ENCODE results near the gene LIMS1. TPM values are rescaled to one million over a fixed set of nuclear protein-coding genes. Genes with fewer than 3 reads are reported as not detected.

LIMS1 gene
- total and polyA plus RNA-seq, 5 experiments from 2014 or later: 20.9 to 25.9 (median 21.9) TPM

DNA sequence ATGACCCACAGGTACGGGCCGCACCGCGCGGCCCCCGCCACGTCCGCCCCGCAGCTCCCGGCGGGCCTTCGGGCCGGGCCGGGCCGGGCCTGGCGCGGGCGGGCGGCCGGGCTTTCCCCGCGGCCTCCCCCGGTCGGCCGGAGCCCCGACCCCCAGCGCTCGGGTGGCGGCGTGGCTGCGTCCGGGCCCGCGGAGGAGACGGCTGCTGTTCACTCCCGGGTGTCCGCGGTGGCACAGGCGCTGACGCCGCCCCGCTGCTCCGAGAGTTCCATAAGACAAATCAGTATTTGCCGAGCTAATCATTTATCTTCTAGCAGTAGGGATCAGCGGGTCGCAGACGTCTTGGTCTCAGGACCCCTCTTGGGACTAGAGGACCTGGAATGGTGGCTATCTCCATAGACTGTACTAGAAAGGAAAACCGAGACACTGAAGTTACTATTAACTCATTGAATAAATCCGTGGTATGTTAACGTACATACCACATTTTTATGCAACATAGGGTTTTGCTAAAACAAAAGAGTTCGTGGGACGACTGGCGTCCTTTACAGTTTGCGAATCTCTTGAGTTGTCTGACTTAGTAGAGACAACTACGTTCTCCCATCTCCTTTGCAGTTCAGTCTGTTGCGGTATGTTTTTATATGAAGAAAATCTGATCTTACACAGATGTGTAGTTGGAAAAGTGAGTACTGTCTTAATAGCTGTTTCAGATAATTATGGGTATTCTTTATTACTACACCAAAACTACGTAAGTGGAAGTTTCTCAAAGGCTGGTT lies 500 bp downstream of the LIMS1 start:
- peak overlapping the region; percentile 87 to 98 (median 95) for H3K4me3 Mint-ChIP-seq
- H3K27me3 Mint-ChIP-seq: no peaks in the 10 kb centered on the region

DNA sequence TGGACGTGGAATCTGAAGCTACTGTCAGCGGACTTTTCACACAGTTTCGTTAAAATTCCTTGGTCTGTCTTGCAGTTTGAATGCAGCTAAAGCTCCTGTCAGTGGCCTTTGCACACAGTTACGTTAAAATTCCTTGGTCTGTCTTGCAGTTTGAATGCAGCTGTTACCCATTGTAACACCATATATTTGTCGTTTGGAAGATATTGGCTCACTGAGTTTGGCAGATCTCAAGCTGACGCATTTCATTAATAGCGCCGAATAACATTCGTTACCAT lies 1.0 kb downstream of the LIMS1 start:
- DNase-seq (no peak), ATAC-seq (no peak)
- POLR2A ChIA-PET: interaction anchor here (0.6 to 1.0 kb wide), 2 partner anchors 82 to 86 kb away, joined by 3 read pairs; partner anchors contain the start of gene GCC2
- Mint-ChIP-seq H3K36me3 (peaks cover 0 to 2% (median 0%) of the 10 kb centered on the region in 3 donors), H3K9me3 (no peaks in the 10 kb centered on the region), H3K27me3 (no peaks in the 10 kb centered on the region), H3K27ac (peak overlapping the region in 4 of 10 donors; percentile 76 to 94 (median 89)), H3K4me3 (peak overlapping the region; percentile 87 to 98 (median 95)), H3K4me1 (peaks cover 13 to 31% (median 28%) of the 10 kb centered on the region in 4 donors)

More for the DNA sequence above, 500 bp downstream of the LIMS1 start:
- POLR2A ChIA-PET: interaction anchor here (0.6 to 1.0 kb wide), 2 partner anchors 83 to 85 kb away, joined by 3 read pairs; partner anchors contain the start of gene GCC2
- no peaks in the 10 kb centered on the region for H3K9me3 Mint-ChIP-seq
- DNase-seq: peak; percentile 4 to 63 (median 36)
- ATAC-seq: peak; percentile 38 to 43
- peaks cover 13 to 30% (median 28%) of the 10 kb centered on the region in 4 donors for H3K4me1 Mint-ChIP-seq
- peak overlapping the region in 9 of 10 donors; percentile 76 to 94 (median 90) for H3K27ac Mint-ChIP-seq
- H3K36me3 Mint-ChIP-seq: peaks cover 0 to 2% (median 0%) of the 10 kb centered on the region in 3 donors

DNA sequence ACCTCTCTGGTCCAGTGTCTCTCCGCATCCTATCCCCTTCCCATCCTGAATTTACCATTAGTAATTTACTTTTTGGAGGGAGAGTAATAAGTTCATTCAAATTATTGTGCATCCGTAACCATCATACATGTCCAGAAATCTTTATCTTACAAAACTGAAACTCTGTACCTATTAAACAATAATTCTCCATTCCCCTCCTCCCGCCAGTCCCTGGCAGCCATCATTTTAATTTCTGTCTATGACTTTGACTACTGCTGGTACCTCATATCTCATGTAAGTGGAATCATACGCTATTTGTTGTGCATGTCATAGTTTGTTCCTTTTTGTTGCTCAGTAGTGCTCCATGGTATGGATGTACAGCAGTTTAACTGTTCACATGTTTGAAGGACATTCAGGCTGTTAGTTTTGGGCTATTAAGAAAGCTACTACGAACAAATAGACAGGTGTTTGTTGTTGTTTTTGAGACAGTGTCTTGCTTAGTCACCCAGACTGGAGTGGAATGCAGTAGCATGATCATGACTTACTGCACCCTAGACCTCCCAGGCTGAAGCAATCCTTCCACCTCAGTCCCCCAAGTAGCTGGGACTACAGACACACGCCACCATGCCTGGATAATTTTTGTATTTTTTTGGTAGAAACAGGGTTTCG lies 2.0 kb downstream of the LIMS1 start:
- ATAC-seq (no peak), DNase-seq (no peak)
- POLR2A ChIA-PET: no interaction called here
- peaks cover 13 to 28% (median 24%) of the 10 kb centered on the region in 4 donors for H3K4me1 Mint-ChIP-seq
- H3K27ac Mint-ChIP-seq: peak overlapping the region in 1 of 10 donors; percentile 50
- H3K9me3 Mint-ChIP-seq: no peaks in the 10 kb centered on the region
- no peaks in the 10 kb centered on the region for H3K27me3 Mint-ChIP-seq
- peaks cover 0 to 2% (median 0%) of the 10 kb centered on the region in 3 donors for H3K36me3 Mint-ChIP-seq
- peak overlapping the region in 5 of 10 donors; percentile 30 to 98 (median 34) for H3K4me3 Mint-ChIP-seq

DNA sequence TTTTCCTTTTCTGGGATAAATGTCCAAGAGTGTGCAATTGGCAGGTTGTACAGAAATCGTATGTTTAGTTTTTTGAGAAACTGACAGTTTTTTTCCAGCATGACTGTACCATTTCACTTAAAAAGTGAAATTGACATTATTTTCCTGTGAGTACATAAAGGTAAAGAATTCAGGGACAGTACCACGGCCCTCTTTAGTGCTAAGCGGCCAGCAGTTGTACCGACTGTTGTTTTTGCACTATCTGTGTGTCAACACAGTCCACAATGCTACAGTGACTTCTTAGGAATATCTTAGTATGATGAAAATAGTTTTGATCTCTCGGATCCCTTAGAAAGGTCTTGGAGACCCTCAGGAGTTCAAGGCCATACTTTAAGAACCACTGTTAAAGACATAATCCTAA lies 2.6 kb downstream of the LIMS1 start:
- ATAC-seq (no peak), DNase-seq (no peak)
- H3K27ac Mint-ChIP-seq: no peak overlapping the region
- no peaks in the 10 kb centered on the region for H3K9me3 Mint-ChIP-seq
- H3K27me3 Mint-ChIP-seq: no peaks in the 10 kb centered on the region
- POLR2A ChIA-PET: no interaction called here
- H3K36me3 Mint-ChIP-seq: peaks cover 0 to 2% (median 0%) of the 10 kb centered on the region in 3 donors
- H3K4me3 Mint-ChIP-seq: no peak overlapping the region
- H3K4me1 Mint-ChIP-seq: peaks cover 13 to 27% (median 23%) of the 10 kb centered on the region in 4 donors

DNA sequence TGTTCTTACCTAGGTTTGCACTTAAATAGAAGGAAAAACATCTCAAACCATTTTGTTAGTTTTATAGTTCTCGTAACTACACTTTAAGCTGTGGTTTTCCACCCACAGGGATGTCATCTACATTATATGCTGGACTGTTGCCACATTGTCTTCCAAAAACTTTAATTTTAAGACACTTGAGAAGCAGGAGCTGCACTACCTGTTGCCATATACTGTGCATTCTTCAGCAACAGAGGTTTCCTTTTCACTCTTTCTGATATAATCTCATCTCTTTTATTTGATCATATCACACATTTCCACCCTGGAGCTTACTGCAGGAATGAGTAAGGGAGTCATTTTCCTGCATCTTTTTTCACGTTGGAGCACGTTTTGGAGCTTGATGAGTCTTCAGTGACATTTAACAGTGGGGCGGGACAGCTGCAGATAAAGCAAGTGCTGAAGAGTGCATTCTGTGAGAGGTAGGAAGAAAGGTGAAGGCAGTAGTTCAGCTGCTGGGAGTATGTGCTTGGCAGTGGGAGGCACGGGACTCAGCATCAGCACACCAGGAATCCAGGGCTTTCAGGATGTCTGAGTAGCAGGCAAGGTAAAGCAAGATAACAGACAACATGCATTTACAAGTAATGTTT lies 3.8 kb downstream of the LIMS1 start:
- Mint-ChIP-seq H3K36me3 (peaks cover 0 to 4% (median 0%) of the 10 kb centered on the region in 3 donors), H3K4me1 (peaks cover 18 to 24% (median 20%) of the 10 kb centered on the region in 4 donors), H3K9me3 (no peaks in the 10 kb centered on the region), H3K27me3 (no peaks in the 10 kb centered on the region), H3K4me3 (no peak overlapping the region), H3K27ac (no peak overlapping the region)
- POLR2A ChIA-PET: no interaction called here
- no peak for ATAC-seq
- DNase-seq: no peak

DNA sequence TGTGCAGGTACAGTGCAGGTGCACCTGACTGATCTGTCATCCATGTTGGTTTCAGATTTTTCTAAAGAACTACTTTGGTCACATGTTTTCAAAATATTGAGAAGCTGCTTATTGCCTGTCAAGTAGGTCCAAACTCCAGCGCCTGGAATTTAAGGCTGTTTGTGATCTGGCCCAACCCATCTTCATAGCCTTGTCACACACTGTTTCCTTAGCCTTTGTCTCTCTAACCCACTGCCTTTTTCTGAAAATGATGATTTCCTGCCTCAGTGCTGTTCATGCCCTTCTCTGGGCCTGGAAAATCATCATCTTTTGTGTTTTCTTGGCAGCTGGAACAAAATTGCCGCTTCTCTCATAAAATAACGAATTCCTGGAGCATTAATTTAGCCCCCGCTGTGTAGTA lies 7.2 kb downstream of the LIMS1 start:
- POLR2A ChIA-PET: no interaction called here
- no peak overlapping the region for H3K27ac Mint-ChIP-seq

DNA sequence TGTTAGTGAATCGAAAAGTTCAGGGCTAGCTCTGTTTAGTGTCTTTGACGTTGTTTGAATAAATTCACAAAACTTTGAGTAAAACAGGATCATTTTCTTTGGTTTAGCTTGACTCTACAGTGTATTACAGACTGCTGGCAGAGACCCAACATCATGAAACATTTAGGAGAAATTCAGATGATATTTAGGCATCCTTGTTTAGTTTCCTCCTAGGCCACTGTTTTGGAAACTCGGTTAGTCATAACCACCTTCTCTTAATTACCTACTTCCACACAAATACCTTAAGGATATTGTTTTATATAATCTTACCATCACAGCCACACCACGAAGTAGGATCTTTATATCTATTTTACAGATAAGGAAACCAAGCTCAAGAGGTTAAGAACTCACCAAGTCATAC lies 7.8 kb downstream of the LIMS1 start:
- DNase-seq (no peak), ATAC-seq (no peak)
- Mint-ChIP-seq H3K27ac (no peak overlapping the region), H3K36me3 (peaks cover 0 to 4% (median 0%) of the 10 kb centered on the region in 3 donors), H3K9me3 (no peaks in the 10 kb centered on the region), H3K4me3 (no peak overlapping the region), H3K4me1 (peaks cover 2 to 11% (median 5%) of the 10 kb centered on the region in 4 donors), H3K27me3 (no peaks in the 10 kb centered on the region)
- POLR2A ChIA-PET: no interaction called here

More for the DNA sequence above, 7.2 kb downstream of the LIMS1 start:
- no peaks in the 10 kb centered on the region for H3K27me3 Mint-ChIP-seq
- no peak for DNase-seq
- peaks cover 0 to 4% (median 0%) of the 10 kb centered on the region in 3 donors for H3K36me3 Mint-ChIP-seq
- H3K9me3 Mint-ChIP-seq: no peaks in the 10 kb centered on the region
- peaks cover 0 to 11% (median 6%) of the 10 kb centered on the region in 4 donors for H3K4me1 Mint-ChIP-seq
- no peak for ATAC-seq
- H3K4me3 Mint-ChIP-seq: no peak overlapping the region

DNA sequence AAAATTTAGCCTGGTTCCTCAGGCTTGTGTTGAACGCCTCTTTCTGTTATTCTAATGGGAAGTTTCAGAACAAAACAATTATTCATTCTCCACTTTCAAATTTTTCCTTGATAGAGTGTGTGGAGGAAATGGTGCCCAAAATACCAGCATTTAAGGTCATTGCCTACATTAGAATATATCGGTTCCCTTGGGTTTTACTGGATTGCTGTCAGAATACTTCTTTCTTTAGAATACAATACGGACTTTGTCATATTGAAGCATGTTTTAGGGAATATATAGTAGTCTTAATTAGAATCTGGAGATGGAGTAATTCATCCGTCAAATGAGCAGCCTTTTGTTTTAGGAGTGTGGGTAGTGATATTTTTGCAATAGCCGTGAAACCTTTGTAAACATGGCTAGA lies 13.3 kb downstream of the LIMS1 start:
- peaks cover 0 to 6% (median 4%) of the 10 kb centered on the region in 4 donors for H3K4me1 Mint-ChIP-seq
- H3K27ac Mint-ChIP-seq: no peak overlapping the region
- peaks cover 0 to 2% (median 0%) of the 10 kb centered on the region in 3 donors for H3K36me3 Mint-ChIP-seq
- H3K27me3 Mint-ChIP-seq: no peaks in the 10 kb centered on the region
- no peaks in the 10 kb centered on the region for H3K9me3 Mint-ChIP-seq
- no peak overlapping the region for H3K4me3 Mint-ChIP-seq
- POLR2A ChIA-PET: no interaction called here
- no peak for ATAC-seq
- DNase-seq: no peak

DNA sequence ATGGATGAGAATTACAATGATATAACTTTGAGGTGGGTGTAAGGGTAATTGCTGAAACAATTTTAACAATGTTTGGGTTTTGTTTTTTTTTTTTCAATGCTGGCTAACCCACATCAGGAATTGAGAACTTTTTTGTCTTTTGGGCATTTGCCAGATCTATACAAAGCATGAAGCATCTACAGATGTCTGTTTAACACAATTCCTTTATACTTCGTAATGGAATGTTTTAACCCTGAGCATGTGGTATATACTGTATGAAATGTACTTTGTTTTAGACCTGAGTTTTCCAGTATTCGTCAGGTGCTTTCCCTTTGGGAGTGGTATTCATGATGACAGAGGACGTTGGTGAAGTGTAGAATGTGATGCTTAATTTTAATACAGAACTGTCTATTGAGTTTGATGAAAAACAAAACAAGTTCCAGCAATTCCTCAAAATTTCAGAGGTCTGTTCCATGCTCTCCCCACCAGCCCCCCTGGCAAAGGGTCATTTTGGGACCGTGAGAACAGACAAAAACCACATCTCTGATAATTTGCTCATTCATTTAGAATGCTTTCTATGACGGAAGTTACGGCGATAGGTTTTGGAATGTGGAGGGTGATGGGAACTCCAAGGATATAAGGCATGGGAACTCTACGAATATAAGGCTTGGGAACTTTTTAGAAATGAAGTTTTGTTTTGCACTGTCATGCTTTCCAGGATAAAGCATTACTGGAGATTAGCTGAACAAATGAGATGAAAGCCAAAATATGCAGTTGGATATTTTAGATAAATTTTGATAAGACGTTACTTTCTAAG lies 14.1 kb downstream of the LIMS1 start:
- peak overlapping the region in 1 of 10 donors; percentile 52 for H3K27ac Mint-ChIP-seq
- peaks cover 0 to 6% (median 3%) of the 10 kb centered on the region in 4 donors for H3K4me1 Mint-ChIP-seq
- POLR2A ChIA-PET: no interaction called here
- no peak for ATAC-seq
- no peaks in the 10 kb centered on the region for H3K27me3 Mint-ChIP-seq
- H3K4me3 Mint-ChIP-seq: no peak overlapping the region
- DNase-seq: no peak
- no peaks in the 10 kb centered on the region for H3K36me3 Mint-ChIP-seq
- H3K9me3 Mint-ChIP-seq: no peaks in the 10 kb centered on the region

DNA sequence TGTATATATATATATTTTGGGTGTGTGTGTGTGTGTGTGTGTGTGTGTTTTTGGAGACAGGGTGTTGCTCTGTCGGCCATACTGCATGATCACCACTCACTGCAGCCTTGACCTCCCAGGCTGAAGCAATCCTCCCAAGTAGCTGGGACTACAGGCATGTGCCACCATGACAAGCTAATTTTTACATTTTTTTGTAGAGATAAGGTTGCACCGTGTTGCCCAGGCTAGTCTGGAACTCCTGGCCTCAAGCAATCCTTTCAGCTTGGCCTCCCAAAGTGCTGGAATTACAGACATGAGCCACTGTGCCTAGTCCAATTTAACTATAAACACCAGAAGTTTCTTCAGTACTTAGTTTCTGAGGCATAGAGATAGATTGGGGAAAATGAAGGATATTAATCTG lies 18.3 kb downstream of the LIMS1 start:
- Mint-ChIP-seq H3K36me3 (no peaks in the 10 kb centered on the region), H3K27ac (no peak overlapping the region), H3K27me3 (no peaks in the 10 kb centered on the region), H3K4me3 (no peak overlapping the region), H3K9me3 (no peaks in the 10 kb centered on the region), H3K4me1 (peaks cover 0 to 8% (median 2%) of the 10 kb centered on the region in 4 donors)
- ATAC-seq: no peak
- POLR2A ChIA-PET: no interaction called here
- no peak for DNase-seq

DNA sequence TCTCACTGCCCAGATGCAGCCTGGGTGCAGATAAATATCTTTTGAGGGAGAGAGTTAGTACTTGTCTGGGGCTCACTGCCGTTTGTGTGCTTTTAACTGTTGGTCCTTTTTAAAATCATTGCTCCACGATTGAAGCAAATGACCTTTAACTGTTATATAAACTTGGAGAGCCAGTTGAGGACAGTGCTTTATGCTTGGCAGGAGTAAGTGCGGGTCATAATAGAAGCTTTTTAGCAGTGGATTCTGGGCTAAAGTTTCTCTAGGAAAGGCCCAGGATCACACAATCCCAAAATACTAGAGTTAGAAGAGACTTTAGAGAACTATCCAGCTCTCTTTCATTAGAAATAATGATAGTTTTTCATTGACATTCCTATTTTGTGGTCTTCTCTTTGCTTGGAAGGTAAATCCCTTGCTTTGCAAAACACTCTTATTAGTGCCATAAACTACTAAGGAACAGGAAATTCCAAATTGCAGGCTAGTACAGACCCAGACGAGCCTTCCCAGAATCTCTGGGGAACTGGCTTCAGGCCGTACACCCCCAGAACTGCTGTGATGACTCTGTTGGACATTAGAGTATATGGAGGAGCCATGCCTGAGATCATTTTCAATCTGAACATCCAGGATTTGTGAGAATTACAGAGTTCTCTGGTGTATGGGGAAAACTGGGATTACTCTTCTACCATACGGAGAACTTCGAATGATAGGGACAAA lies 19.1 kb downstream of the LIMS1 start:
- Mint-ChIP-seq H3K27ac (no peak overlapping the region), H3K9me3 (no peaks in the 10 kb centered on the region), H3K4me3 (no peak overlapping the region), H3K36me3 (no peaks in the 10 kb centered on the region), H3K27me3 (no peaks in the 10 kb centered on the region), H3K4me1 (peaks cover 0 to 4% (median 0%) of the 10 kb centered on the region in 4 donors)
- POLR2A ChIA-PET: no interaction called here
- ATAC-seq (no peak), DNase-seq (no peak)

DNA sequence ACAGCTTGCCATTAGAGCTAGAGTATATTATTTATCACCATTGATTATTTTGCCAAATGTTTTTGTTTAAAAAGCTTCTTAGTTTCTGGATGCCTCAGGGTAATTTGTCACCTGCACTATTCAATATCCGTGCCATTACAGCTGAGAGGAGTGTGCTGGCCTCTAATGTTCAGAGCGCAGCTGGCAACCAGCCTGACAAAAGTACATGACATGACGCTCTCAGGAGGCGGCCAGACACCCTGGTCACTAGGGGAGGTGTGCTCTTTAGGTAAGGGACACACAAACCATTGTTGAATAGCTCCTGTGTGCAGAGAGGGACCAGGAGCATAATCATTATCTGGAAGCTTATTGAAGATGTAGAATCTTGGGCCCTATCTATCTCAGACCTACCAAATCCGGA lies 20.3 kb downstream of the LIMS1 start:
- DNase-seq (no peak), ATAC-seq (no peak)
- no peaks in the 10 kb centered on the region for H3K9me3 Mint-ChIP-seq
- H3K4me3 Mint-ChIP-seq: no peak overlapping the region
- no peak overlapping the region for H3K27ac Mint-ChIP-seq
- H3K4me1 Mint-ChIP-seq: peaks cover 0 to 4% (median 0%) of the 10 kb centered on the region in 4 donors
- no peaks in the 10 kb centered on the region for H3K27me3 Mint-ChIP-seq
- no peaks in the 10 kb centered on the region for H3K36me3 Mint-ChIP-seq
- POLR2A ChIA-PET: no interaction called here

All from naive thymus-derived CD8-positive, alpha-beta T cell (primary cell).